ENCODE data around the gene STRBP.
"Not testable (repeated sequence)": the region's sequence is repeated elsewhere in the genome, so short reads cannot be mapped to it uniquely, and the experiment has no call there.

DNA sequence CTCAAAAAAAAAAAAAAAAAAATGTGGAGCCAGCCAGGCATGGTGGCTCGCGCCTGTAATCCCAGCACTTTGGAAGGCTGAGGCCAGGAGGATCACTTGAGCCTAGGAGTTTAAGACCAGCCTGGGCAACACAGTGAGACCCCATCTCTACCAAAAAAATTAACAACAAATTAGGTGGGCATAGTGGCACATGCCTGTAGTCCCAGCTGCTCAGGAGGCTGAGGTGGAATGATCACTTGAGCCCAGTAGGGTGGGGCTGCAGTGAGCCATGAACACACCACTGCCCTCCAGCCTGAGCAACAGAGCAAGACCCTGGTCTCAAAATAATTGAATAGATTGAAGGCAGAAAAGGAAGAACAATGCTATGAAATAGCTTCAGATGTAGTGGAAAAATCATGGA is 82.4 kb downstream of the STRBP start:
- TF ChIP-seq POLR2AphosphoS5, POU2F2, POLR2A, SPI1 (IDR thresholded peaks at IDR 0.05; ENCODE audit: low read depth, low read length): not testable (repeated sequence)
